ENCODE measurements around the gene ISG15. TPM values are rescaled to one million over a fixed set of nuclear protein-coding genes. Genes with fewer than 3 reads are reported as not detected.
A peak's percentile ranks its signal among the peaks of the same experiment; 100 is the strongest.

Gene ISG15
- total and polyA plus RNA-seq, 2 of the 13 experiments (the other 11 are each of a cell fraction or from before 2014, with no cell fraction given): 42.1 to 54.9 TPM

GRCh38 chr1:1004780-1005697 lies 8.3 kb upstream of the ISG15 start (continued):
- TF ChIP-seq, protein P1, sequence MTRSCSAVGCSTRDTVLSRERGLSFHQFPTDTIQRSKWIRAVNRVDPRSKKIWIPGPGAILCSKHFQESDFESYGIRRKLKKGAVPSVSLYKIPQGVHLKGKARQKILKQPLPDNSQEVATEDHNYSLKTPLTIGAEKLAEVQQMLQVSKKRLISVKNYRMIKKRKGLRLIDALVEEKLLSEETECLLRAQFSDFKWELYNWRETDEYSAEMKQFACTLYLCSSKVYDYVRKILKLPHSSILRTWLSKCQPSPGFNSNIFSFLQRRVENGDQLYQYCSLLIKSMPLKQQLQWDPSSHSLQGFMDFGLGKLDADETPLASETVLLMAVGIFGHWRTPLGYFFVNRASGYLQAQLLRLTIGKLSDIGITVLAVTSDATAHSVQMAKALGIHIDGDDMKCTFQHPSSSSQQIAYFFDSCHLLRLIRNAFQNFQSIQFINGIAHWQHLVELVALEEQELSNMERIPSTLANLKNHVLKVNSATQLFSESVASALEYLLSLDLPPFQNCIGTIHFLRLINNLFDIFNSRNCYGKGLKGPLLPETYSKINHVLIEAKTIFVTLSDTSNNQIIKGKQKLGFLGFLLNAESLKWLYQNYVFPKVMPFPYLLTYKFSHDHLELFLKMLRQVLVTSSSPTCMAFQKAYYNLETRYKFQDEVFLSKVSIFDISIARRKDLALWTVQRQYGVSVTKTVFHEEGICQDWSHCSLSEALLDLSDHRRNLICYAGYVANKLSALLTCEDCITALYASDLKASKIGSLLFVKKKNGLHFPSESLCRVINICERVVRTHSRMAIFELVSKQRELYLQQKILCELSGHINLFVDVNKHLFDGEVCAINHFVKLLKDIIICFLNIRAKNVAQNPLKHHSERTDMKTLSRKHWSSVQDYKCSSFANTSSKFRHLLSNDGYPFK (CRISPR knock-in tag; IDR thresholded peaks at IDR 0.05; ENCODE audit: borderline replicate concordance): no peak; the same call in 1 of the 2 replicates
- peak; percentile 56; the same call in 1 of the 2 replicates for TF ChIP-seq ZFY (CRISPR knock-in tag; IDR thresholded peaks at IDR 0.05)
- TF ChIP-seq ZNF609 (CRISPR knock-in tag; IDR thresholded peaks at IDR 0.05; ENCODE audit: borderline replicate concordance): no peak
- no peak; the same call in 1 of the 2 replicates for TF ChIP-seq ZNF143 (CRISPR knock-in tag; IDR thresholded peaks at IDR 0.05)
- no peak for TF ChIP-seq ZNF329 (CRISPR knock-in tag; IDR thresholded peaks at IDR 0.05; ENCODE audit: low read depth)
- no peak for TF ChIP-seq ZNF496 (CRISPR knock-in tag; IDR thresholded peaks at IDR 0.05; ENCODE audit: insufficient replicate concordance)
- TF ChIP-seq KMT2B (CRISPR knock-in tag; IDR thresholded peaks at IDR 0.05): no peak
- TF ChIP-seq ZNF121 (CRISPR knock-in tag; IDR thresholded peaks at IDR 0.05): no peak
- TF ChIP-seq NPAS2 (CRISPR knock-in tag; IDR thresholded peaks at IDR 0.05; ENCODE audit: borderline replicate concordance): no peak
- TF ChIP-seq PAX8 (CRISPR knock-in tag; IDR thresholded peaks at IDR 0.05; ENCODE audit: borderline replicate concordance): no peak
- TF ChIP-seq ZBTB7B (CRISPR knock-in tag; IDR thresholded peaks at IDR 0.05): peak; percentile 78
- TF ChIP-seq ATAD3A (CRISPR knock-in tag; IDR thresholded peaks at IDR 0.05): no peak
- peak; percentile 69; the same call in 1 of the 2 replicates for TF ChIP-seq ETV5 (CRISPR knock-in tag; IDR thresholded peaks at IDR 0.05; ENCODE audit: borderline replicate concordance)
- no peak; the same call in 1 of the 2 replicates for TF ChIP-seq SALL1 (CRISPR knock-in tag; IDR thresholded peaks at IDR 0.05)
- no peak for TF ChIP-seq JARID2 (CRISPR knock-in tag; IDR thresholded peaks at IDR 0.05; ENCODE audit: insufficient replicate concordance)
- no peak for TF ChIP-seq FOXM1 (CRISPR knock-in tag; IDR thresholded peaks at IDR 0.05)
- TF ChIP-seq, protein P2, sequence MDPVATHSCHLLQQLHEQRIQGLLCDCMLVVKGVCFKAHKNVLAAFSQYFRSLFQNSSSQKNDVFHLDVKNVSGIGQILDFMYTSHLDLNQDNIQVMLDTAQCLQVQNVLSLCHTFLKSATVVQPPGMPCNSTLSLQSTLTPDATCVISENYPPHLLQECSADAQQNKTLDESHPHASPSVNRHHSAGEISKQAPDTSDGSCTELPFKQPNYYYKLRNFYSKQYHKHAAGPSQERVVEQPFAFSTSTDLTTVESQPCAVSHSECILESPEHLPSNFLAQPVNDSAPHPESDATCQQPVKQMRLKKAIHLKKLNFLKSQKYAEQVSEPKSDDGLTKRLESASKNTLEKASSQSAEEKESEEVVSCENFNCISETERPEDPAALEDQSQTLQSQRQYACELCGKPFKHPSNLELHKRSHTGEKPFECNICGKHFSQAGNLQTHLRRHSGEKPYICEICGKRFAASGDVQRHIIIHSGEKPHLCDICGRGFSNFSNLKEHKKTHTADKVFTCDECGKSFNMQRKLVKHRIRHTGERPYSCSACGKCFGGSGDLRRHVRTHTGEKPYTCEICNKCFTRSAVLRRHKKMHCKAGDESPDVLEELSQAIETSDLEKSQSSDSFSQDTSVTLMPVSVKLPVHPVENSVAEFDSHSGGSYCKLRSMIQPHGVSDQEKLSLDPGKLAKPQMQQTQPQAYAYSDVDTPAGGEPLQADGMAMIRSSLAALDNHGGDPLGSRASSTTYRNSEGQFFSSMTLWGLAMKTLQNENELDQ (CRISPR knock-in tag; IDR thresholded peaks at IDR 0.05; ENCODE audit: borderline replicate concordance): 0 out of 2 replicates have a peak, but pooled peaks have one; percentile 12
- TF ChIP-seq GTF2F1 (IDR thresholded peaks at IDR 0.05; ENCODE audit: low read length): no peak
- TF ChIP-seq HOXA5 (CRISPR knock-in tag; IDR thresholded peaks at IDR 0.05): no peak

Data from HepG2 (cell line).